GM19043 (cell line): ENCODE results near the gene GIPC3.

Experiments
- ATAC-seq: cut with Tn5 transposase; IDR thresholded peaks from one replicate; pipeline ENCODE4 v1.9.1; 2021; ENCODE audit warnings: low read depth; ENCODE audit not compliant: unreplicated experiment

The GIPC3 gene

DNA sequence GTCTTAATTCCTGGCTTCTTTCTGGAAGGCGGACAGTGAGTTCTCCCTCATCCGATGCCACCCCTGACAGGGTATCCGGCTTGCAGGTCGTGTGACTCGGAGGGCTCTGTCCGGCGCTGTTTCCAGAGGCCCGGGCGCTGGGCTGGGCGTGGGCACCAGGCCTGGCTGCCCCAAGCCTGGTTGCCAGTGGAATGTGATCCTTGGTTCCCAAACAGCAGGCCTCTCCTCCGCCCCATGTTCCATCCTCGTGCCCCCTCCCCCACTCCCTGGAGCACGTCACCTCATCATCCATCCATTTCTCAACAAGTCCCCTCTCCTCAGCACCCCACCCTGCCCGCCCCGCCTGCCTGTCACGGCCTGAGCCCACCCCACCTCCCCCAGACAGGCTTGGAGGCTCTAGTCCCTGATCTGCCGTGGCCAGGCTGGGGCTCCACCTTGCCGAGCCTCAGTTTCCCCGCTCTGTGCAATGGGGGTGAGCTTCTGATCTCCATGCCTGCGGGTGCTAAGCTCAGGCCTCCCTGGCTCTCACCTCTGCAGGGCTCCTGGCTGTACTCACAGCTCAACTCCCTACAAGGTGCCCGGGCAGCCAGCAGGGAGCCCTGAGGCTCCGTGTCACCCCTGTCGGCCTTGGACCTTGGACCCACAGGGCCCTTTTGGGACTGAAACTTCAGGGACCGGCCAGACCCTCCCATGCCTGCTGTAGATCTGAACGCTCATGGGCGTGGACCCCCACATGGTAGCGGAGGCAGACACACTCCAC, 19.1 kb downstream of the GIPC3 start:
- no peak for ATAC-seq

DNA sequence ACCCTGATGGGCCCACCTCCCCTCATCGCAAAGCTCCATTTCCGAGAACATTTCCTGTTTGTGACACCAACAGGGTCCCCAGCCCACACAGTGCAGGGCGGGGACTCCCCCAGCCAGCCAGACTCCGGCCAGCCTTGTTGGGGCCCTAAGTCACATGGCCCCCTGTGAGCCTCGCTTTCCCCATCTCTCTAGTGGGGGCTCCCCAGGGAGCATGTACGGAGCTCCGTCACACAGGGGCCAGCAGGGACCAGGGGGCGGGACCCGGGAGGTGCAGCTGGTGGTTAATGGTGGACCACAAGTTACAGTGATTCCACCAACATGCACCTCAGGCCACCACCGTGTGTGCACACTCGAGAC, 19.7 kb downstream of the GIPC3 start:
- no peak for ATAC-seq

DNA sequence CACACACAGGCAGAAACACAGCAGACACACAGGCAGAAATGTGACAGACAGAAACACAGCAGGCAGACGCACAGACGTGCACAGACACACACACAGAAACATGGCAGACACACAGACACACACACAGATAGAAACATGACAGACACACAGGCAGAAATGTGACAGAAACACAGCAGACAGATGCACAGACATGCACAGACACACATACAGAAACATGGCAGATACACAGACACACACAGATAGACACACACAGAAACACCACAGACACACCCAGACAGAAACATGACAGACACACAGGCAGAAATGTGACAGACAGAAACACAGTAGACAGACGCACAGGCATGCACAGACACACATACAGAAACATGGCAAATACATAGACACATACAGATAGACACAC, 20.1 kb downstream of the GIPC3 start:
- no peak for ATAC-seq

DNA sequence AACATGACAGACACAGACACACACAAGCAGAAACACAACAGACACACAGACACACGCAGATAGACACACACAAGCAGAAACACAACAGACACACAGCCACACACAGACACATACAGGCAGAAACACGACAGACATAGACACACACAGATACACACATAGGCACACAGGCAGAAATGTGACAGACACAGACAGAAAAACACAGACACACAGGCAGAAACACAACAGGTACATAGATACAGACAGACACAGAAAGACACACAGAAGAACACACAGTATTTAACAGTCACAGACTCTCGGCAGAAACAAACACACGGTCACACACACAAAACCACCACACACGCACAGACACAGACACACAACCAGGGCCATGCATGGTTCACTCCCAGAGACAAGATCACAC, 20.5 kb downstream of the GIPC3 start:
- ATAC-seq, result no peak

DNA sequence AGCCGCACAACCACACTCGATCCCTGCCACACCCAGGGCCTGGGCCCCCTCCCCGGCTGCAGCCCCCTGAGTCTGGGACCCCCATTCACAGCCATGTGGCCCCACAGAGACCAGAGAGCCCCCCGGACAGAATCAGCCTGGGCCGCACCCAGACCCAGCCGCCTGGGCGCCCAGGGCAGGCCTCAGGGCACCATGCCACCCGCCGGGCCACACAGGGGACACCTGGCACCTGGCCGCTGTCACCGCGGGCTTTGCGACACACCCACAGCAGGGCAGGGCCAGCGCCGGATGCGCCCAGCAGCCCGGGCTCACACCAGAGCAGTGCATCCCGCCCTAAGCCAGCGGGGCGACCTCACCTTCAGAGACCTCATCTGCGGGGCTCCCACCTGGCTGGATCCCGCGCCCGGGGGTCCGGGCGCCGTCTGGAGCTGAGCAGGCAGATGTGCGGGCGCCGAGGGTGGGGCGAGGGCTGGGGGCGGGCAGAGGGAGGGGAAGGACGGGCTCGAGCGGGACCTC, 21.0 kb downstream of the GIPC3 start:
- ATAC-seq, result no peak

DNA sequence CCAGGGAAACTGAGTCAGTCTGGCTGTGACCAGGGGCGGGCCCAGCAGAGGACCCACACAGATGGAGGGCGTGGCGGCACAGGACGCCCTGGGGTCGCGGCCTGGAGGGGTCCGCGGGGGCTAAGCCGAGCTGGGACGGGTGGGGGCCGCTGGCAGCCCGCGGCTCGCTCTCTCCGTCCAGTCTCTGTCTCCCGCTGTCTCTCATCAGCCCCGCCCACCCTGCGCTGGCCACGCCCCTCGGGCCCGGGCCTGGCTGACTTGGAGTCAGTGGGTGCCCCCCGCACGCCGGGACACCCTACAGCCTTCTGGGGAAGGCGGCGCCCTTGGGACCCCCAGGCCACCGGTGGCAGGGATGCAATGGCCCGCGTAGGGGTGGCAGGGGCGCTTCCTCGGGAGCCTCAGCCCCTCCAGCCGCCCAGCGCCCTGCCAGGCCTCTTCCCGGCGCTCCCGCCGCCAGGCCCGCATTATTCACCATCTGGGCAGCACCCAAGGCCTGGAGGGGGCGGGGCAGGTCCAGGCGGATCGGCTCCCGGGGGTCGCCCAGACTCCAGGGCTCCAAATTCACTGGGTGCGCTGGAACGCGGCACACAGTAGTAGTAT, 21.5 kb downstream of the GIPC3 start, which contains the start of gene TBXA2R:
TSS of gene TBXA2R (minus strand) at position 186 of the 600 bp plus-strand sequence. CDS start 6,241 bp downstream, outside the sequence.
- no peak for ATAC-seq

DNA sequence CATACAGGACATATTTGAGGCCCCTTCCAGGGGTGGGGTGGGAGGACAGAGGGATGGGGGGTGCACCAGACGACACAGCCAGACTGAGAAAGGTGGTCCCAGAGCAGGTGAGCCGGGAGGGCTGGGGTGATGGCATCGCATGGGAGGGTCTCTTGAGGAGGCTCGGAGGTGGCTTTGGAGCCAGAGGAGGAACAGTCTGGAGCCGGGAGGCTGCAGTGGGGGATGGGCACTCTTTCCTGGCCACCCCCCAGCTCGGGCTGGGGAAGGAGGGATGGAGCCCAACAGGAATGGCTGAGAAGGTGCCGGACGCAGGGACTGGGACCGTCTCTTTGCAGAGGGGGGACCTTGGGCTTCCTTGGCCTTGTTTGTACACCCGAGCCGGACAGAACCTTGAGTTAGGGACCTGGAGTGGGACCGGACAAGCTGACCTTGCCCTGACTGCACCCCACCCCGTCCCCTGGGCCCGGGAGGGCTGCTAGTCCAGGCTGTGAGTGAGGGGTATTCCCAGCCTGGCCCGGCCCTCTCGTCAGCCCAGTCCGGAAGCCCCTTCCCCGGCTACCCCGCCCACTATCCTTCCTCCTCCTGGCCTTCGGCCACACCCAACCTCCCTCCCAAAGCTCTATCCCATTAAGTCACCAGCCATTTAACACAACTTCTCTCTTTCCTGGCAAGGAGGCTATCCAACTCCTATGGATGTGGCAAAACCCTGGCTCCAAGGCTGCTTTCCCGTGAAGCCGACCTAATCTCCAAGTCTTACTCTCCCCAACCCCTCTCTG, 22.2 kb downstream of the GIPC3 start:
- ATAC-seq, result no peak

GRCh38 chr19:3608079-3608641, 22.9 kb downstream of the GIPC3 start:
- no peak for ATAC-seq

DNA sequence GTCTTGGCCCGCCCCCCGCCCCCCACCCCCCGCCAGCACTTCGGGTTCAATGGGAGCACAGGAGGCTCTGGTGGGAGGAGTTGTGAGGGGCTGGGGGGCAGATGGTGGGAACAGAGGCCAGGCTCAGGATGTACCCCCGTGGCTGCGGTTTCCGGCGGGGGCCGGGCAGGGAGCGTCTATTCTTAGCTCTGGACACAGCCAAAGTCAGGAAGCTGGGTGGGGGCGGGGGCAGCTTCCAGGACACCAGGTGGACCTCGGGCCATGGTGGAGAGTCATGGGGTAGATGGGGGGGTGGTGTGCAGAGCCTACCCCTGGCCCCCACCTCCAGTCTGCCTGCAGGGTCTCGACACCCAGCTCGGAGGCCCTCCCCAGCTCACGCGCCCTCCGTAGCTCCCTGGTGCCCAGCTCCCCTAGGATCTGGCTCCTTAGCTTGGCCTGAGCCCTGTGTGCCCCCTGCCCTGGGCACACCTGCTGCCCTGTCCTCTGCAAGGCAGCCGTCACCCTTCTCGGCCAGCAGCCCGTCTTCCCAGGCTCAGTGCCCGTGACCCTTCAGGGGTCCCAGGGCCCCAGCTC, 23.6 kb downstream of the GIPC3 start:
- no peak for ATAC-seq

- ATAC-seq, result no peak
Measured at GRCh38 chr19:3609779-3610719, 24.8 kb downstream of the GIPC3 start.

GRCh38 chr19:3610745-3611717, 25.8 kb downstream of the GIPC3 start:
- ATAC-seq, result no peak

DNA sequence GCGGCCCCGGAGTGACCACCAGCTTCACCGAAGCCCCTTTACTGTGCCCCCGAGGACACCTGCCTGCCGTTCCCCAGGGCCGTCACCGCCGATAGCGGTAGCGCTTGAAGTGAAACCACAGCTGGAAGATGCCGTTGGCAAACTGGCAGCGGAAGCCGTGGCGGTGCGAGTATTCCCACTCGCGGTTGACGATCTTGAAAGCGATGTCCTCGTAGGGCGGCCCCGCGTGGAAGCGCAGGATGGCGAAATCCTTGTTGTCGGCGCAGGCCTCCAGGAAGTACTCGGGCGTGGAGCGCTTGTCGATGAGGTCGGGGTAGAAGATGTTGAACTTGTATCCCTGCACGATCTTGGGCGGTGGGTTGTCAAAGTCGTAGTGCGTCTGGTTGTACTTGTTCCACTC, 26.6 kb downstream of the GIPC3 start:
- ATAC-seq, result no peak

GRCh38 chr19:3612330-3612729, 27.1 kb downstream of the GIPC3 start:
- ATAC-seq, result no peak

DNA sequence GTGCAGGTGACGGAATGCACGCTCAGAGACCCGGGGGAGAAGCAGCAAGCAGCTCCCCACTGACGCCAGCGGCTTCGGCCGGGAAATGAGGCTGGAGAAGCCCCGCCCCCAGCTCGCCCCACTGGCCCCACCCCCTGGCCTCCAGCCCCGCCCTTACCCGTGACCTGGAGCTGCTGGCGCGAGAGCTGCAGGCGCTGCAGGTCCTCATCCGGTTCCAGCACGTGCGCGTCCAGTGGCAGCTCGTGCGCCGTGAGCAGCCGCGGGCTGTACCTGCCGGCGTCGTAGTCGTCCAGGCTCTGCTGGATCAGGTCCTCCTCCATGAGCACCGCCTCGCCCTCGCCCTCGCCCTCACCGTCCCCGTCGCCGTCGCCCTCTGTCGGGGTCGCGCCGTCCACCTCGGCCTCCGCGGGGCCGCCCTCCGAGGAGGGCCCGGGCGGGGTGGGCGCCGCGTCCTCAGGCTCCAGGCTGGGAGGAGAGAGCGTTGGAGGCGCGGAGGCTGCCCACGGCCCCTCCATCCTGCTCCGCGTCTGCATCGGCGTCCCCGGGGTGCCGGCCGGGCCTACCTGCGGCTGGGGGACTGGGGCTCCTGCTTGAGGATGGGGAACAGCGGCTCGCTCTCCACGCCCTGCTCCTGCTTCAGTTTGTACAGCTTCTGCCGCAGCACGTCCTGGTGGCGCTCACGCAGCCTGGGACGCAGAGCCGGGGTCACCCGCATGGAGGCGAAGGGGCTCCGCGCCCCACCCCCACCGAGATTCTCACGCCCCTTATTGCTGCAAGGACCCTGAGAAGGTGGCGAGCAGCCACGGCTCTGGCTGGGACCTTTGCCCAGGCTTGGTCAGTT, 27.8 kb downstream of the GIPC3 start:
- ATAC-seq, result no peak

GRCh38 chr19:3613818-3614661, 28.8 kb downstream of the GIPC3 start:
- no peak for ATAC-seq

GRCh38 chr19:3614858-3615505, 29.7 kb downstream of the GIPC3 start:
- no peak for ATAC-seq
